K562 (cell line): ENCODE results near the gene XRRA1.

ENCODE experiments used
- C11orf30 ChIP-seq: fragments of 450-650 bp; IDR thresholded peaks from 2 replicates; pipeline ENCODE4 v1.6.1; 2016; ENCODE audit warnings: low read depth, mild to moderate bottlenecking
- CREB3 ChIP-seq: fragments of 450-650 bp; conservative IDR thresholded peaks from 2 replicates; pipeline ENCODE4 v1.6.1; 2016; ENCODE audit warnings: missing genetic modification characterization, low read depth, mild to moderate bottlenecking, missing compliant biosample characterization, moderate library complexity
- RCOR1 ChIP-seq, 2 experiments: IDR thresholded peaks; 2 replicates each; pipeline ENCODE4 v1.6.1; 2012; ENCODE audit warnings: low read depth in 2 of 2, low read length in 2 of 2, borderline replicate concordance in 1 of 2, improper control_type of control experiment in 1 of 2
- RHOXF2B ChIP-seq: fragments of 250-450 bp; sonication (Bioruptor Pico); conservative IDR thresholded peaks from 2 replicates; pipeline ENCODE4 v1.5.1; 2021
- SP1 ChIP-seq: sonication (generic); formaldehyde crosslinking; IDR thresholded peaks from 2 replicates; pipeline ENCODE4 v1.8.1; 2022; ENCODE audit warnings: mild to moderate bottlenecking, missing genetic modification reagents
- TF ChIP-seq, protein P1 (sequence below), 3 experiments: IDR thresholded peaks in 2 of 3; conservative IDR thresholded peaks in 1 of 3; 2 replicates each; pipeline ENCODE4 v1.5.1; 2011 to 2012; ENCODE audit warnings: low read length in 3 of 3, mild to moderate bottlenecking in 3 of 3, control low read depth in 2 of 3, improper control_type of control experiment in 1 of 3, inconsistent platforms in 1 of 3, low read depth in 1 of 3, mixed read lengths in 1 of 3, moderate library complexity in 1 of 3; ENCODE audit not compliant: insufficient read depth in 2 of 3

DNA sequence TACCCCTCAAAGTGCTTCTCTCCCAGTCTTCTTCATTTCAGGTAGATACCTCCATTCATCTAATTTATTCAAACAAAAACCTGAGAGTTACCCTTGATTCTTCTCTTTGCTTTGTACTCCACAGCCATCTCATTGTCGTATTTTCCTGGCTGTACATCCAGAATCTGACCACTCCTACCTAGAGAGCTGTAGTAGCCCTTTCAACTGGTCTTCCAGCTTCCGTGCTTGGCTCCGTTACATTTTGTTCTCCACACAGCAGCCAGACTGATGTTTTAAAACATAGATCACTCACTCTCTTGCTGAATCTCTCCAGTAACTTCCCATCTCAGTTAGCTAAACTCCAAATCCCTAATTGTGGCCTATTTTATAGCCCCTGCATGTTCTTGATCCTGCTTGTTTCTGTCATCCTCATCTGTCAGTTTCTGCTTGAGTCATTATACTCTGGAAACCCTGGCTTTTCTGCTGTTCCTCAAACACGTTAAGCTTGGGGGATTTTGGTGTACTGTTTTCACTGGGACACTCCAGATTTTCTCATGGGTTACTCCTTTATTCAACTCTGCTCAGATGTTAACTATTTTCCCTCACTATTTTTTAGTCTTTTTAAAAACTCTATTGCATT lies 7.6 kb upstream of the XRRA1 start:
- TF ChIP-seq SP1 = no peak
- TF ChIP-seq, protein P1, sequence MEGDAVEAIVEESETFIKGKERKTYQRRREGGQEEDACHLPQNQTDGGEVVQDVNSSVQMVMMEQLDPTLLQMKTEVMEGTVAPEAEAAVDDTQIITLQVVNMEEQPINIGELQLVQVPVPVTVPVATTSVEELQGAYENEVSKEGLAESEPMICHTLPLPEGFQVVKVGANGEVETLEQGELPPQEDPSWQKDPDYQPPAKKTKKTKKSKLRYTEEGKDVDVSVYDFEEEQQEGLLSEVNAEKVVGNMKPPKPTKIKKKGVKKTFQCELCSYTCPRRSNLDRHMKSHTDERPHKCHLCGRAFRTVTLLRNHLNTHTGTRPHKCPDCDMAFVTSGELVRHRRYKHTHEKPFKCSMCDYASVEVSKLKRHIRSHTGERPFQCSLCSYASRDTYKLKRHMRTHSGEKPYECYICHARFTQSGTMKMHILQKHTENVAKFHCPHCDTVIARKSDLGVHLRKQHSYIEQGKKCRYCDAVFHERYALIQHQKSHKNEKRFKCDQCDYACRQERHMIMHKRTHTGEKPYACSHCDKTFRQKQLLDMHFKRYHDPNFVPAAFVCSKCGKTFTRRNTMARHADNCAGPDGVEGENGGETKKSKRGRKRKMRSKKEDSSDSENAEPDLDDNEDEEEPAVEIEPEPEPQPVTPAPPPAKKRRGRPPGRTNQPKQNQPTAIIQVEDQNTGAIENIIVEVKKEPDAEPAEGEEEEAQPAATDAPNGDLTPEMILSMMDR (IDR thresholded peaks at IDR 0.05 in 2 of 3, conservative IDR thresholded peaks at IDR 0.05 in 1 of 3; ENCODE audit: insufficient read depth in 2 of 3, low read depth in 1 of 3, low read length in 3 of 3) = no peak
- no peak for TF ChIP-seq C11orf30
- no peak for TF ChIP-seq RHOXF2B
- no peak for TF ChIP-seq RCOR1 (IDR thresholded peaks at IDR 0.05; ENCODE audit: borderline replicate concordance in 1 of 2, low read depth in 2 of 2, low read length in 2 of 2)
- no peak for TF ChIP-seq CREB3 (tag)
